DOHH2 (cell line): ENCODE measurements around the gene CPNE6.

Experiments used
- CTCF ChIP-seq: fragments of 200-600 bp; sonication (generic); IDR thresholded peaks from one replicate; pipeline ENCODE4 v1.5.1; 2014; ENCODE audit warnings: antibody characterized with exemption, mild to moderate bottlenecking, low read depth, low read length; ENCODE audit not compliant: poor library complexity, severe bottlenecking
- EZH2phosphoT487 ChIP-seq: fragments of 200-600 bp; sonication (generic); IDR thresholded peaks from 2 replicates; pipeline ENCODE4 v1.6.1; 2017; ENCODE audit warnings: borderline replicate concordance, mild to moderate bottlenecking, antibody characterized with exemption, low read length, moderate library complexity, mixed read lengths

- TF ChIP-seq CTCF (no peak), EZH2phosphoT487 (no peak)
Observed at GRCh38 chr14:24092505-24093206, 21.3 kb downstream of the CPNE6 start.
